Endothelial cell of hepatic sinusoid (primary cell): ENCODE measurements around the gene TAS1R1.
"Not testable (repeated sequence)": the region's sequence is repeated elsewhere in the genome, so short reads cannot be mapped to it uniquely, and the experiment has no call there.

ENCODE experiments used
- in situ Hi-C: cut with HindIII; loops from 2 replicates; pipeline ENCODE4 v1.10.0; 2017; ENCODE audit warnings: low sequenced_read_pairs

The TAS1R1 gene

GRCh38 chr1:6519935-6520671 lies 35.0 kb upstream of the TAS1R1 start:
- in situ Hi-C loops: no loop called here

DNA sequence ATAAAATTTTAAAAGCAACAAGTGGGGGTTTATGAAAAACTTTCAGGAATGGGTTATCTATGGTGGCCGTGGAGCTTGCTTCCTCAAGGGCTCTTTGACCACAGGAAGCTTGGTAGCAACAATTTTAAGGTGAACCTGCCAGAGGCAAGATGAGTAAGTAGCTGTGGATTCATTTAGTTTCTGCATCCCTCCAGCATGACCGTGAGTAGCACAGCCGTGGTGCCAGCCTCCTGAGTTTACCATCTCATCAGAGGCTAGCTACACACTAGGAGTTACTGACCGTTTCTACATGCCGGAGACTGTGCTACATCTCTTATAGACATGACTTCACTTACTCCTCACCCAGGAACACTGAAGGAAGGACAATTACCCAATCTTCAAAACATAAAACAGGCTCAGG lies 33.6 kb upstream of the TAS1R1 start:
- in situ Hi-C loops: no loop called here

- in situ Hi-C loops: no loop called here
These were observed 31.5 kb upstream of the TAS1R1 start for GRCh38 chr1:6523566-6523965.

DNA sequence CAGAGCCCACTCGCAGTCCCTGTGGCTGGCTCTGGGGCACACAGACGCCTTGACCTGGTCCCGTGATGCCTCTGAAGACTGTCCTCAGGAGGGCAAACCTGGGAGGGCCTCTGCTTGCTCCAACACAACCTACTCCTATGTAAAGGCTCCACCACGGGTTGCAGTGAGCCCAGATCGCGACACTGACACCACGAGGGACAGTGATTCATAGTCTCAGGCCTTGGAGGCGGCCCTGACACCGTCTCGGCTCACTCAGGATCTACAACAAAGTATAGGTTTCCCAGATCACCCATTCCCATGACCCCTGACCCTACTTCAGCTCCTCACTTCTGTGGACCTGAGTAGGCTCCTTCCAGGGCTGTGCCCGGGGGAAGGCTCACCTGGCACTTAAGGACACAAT lies 28.8 kb upstream of the TAS1R1 start:
- in situ Hi-C loops: no loop called here

DNA sequence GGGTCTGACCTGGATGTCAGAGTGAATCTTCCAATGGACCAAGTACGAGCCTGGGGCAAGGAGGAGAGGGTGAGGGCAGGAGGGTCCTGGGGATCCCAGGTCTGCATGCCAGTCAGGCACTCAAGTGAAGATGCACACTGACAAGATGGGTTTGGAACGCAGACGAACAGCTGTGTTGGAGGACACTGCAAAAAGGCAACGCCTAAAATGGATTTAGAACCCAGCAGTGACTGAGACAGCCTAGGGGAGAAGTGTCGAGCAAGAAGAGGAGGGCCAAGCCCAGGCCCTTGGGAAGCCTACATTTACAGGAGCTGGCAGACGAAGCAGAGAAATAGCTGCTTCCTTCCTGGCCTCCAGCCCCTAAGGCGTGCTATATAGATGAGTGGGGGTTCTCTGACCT lies 26.6 kb upstream of the TAS1R1 start:
- in situ Hi-C loops: no loop called here

- in situ Hi-C loops: no loop called here
These were observed 24.5 kb upstream of the TAS1R1 start for GRCh38 chr1:6530504-6531160.

DNA sequence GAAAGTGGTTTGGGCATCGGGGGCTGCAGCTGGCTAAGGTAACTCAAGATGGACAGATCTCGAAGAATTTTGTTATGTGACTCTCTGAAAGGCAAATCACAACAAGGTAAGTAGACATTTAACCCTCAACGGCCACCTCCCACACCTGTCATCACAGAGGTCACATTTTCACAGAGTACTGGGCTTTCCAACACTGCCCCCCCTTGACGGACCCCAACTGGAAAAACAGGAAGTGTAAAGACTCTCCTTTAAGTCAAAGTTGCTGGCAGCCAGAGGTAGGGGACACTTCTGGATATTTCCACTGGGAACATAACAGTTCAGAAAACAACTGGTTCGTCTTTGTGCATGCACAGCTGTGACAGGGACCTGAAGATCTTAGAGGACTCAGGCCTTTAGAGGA lies 23.1 kb upstream of the TAS1R1 start:
- in situ Hi-C loops: no loop called here

DNA sequence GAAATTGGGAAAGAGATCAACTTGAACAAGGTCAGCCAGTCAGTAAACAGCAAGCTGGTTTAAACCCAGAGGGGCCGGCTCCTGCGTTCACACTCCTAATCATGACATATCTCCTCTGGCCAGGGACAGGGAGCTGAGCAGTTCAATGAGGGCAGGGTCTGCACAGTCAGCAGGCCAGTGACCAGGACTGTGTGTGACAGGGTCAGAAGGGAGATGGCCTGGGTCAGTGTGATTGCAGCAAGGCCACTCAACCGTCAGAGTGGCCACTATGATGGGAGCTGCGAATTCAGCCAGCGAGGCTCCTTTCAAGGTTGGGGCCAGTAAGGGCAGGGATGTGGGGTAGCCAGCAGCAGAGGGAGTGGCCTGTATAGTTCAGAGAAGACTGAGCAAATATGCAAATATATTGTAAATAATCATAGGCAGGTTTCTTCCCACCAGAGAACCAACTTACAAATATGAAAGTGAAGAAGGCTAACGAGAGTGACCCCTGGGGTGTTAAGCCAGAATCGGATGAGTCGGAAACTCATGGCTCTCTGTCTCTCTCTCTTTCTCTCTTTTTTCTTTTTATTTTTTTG lies 20.8 kb upstream of the TAS1R1 start:
- in situ Hi-C loops: no loop called here

- in situ Hi-C loops: loop anchor here (5.0 kb wide), 1 partner anchor 43 kb away; the partner anchor contains the start of gene PLEKHG5
These were observed 19.9 kb upstream of the TAS1R1 start for GRCh38 chr1:6535214-6535613.

- in situ Hi-C loops: loop anchor here (5.0 kb wide), 1 partner anchor 44 kb away; the partner anchor contains the start of gene PLEKHG5
These were observed 18.8 kb upstream of the TAS1R1 start for GRCh38 chr1:6536291-6536690.

DNA sequence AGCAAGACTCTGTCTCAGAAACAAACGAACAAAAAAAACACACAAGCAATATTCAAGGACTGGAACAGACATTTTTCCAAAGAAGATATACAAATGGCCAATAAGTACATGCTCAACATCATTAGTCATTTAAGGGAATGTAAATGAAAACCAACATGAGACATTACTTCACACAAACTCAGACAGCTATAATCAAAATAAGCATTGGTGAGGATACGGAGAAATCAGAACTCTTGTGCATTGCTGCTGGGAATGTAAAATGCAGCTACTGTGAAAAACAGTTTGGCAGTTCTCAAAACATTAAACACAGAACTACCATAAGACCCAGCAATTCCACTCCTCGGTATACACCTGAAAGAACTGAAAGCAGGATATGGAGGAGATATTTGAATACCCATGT lies 16.2 kb upstream of the TAS1R1 start:
- in situ Hi-C loops: loop anchor here (5.0 kb wide), 1 partner anchor 47 kb away; the partner anchor contains the start of gene PLEKHG5

- in situ Hi-C loops: no loop called here
These were observed 10.3 kb upstream of the TAS1R1 start for GRCh38 chr1:6544831-6545230.

- in situ Hi-C loops: no loop called here
These were observed 9.6 kb upstream of the TAS1R1 start for GRCh38 chr1:6545276-6546112.

DNA sequence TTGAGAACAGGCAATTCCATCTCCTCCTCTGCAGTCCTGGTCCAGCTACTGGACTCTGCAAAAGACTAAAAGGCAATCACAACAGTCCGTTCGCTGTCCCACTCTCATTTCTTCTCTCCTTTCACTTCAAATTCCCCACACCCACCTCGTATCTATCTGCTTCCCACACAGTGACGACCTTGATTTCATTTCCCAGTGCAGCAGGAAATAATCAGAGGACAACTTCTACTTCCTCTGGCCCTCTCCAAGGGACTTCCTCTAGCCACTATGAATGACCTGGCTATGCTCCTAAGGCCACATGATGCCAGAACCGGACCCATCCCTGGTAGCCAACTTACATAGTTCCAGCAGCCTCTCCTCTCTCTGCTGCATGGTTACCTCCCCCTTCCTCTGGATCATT lies 8.8 kb upstream of the TAS1R1 start:
- in situ Hi-C loops: no loop called here

DNA sequence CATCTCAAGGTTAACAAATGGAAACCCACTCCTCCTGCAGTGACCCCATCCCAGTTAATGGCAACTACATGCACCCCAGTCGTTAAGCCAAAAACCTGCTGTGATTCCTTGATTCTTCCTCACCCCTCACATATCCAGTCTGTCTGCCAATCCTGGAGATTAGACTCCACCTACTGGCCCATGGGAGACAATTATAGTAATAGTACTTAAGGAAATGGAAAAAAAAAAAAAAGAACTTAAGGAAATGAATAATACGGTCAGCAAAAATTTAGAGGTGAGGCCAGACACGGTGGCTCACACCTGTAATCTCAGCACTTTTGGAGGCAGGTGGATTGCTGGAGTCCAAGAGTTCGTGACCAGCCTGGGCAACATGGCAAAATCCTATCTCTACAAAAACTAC lies 7.8 kb upstream of the TAS1R1 start:
- in situ Hi-C loops: no loop called here

GRCh38 chr1:6554031-6554906 lies 838 bp upstream of the TAS1R1 start, which contains the start of gene NOL9:
TSS of gene NOL9 (minus strand) at chr1:6554513. CDS start at chr1:6554502, 11 bp downstream.
- in situ Hi-C loops: no loop called here

DNA sequence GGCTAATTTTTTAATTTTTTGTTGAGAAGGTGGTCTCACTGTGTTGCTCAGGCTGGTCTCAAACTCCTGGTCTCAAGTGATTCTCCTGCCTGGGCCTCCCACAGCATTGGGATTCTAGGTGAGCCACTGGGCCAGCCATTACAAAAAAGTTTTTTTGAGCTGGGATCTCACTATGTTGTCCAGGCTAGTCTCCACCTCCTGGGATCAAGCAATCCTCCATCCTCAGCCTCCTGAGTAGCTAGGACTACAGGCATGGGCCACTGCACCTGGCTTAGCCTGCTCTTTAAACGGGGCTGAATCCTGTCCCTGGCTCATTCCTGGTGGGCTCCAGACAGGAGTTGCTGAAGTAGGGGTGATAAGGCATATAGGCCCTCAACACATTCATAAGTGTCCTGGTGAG lies 2.5 kb downstream of the TAS1R1 start:
- in situ Hi-C loops: no loop called here

DNA sequence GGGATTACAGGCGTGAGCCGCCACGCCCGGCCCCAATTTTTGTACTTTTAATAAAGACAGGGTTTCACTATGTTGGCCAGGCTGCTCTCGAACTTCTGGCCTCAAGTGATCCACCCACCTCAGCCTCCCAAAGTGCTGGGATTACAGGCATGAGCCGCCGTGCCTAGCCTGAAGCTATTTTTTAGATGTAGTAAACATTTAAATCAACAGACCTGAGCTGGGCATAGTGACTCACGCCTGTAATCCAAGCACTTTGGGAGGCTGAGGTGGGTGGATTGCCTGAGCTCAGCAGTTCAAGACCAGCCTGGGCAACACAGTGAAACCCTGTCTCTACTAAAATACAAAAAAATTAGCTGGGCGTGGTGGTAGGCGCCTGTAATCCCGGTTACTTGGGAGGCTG lies 4.1 kb downstream of the TAS1R1 start:
- in situ Hi-C loops: not testable (repeated sequence)

GRCh38 chr1:6560267-6560666 lies 5.2 kb downstream of the TAS1R1 start:
- in situ Hi-C loops: no loop called here

GRCh38 chr1:6569033-6569432 lies 13.9 kb downstream of the TAS1R1 start:
- in situ Hi-C loops: no loop called here
